IPS-20b (cell line): ENCODE data around the gene SLC12A2.

Experiments
- H3K27ac ChIP-seq: one replicate; pipeline ENCODE4 v1.5.1; 2013; ENCODE audit warnings: low read length
- H3K27me3 ChIP-seq: 2 replicates; pipeline ENCODE4 v1.6.1; 2013; ENCODE audit warnings: mild to moderate bottlenecking, low read length, inconsistent platforms; ENCODE audit not compliant: insufficient read depth
- H3K36me3 ChIP-seq: 2 replicates; pipeline ENCODE4 v1.6.1; 2013; ENCODE audit warnings: low read depth, mild to moderate bottlenecking, inconsistent platforms, low read length, moderate library complexity; ENCODE audit not compliant: insufficient read depth
- H3K4me1 ChIP-seq: 2 replicates; pipeline ENCODE4 v1.6.1; 2013; ENCODE audit warnings: mild to moderate bottlenecking, control low read depth, inconsistent platforms, low read length, moderate library complexity; ENCODE audit not compliant: insufficient read depth
- H3K4me3 ChIP-seq: 2 replicates; pipeline ENCODE4 v1.5.1; 2013; ENCODE audit warnings: mild to moderate bottlenecking, low read length, inconsistent platforms
- H3K9ac ChIP-seq: 2 replicates; pipeline ENCODE4 v1.6.1; 2013; ENCODE audit warnings: low read depth, mild to moderate bottlenecking, inconsistent platforms, low read length, moderate library complexity
- H3K9me3 ChIP-seq: 2 replicates; pipeline ENCODE4 v1.6.1; 2013; ENCODE audit warnings: mild to moderate bottlenecking, low read depth, low read length, inconsistent platforms; ENCODE audit not compliant: insufficient read depth

Gene SLC12A2

DNA sequence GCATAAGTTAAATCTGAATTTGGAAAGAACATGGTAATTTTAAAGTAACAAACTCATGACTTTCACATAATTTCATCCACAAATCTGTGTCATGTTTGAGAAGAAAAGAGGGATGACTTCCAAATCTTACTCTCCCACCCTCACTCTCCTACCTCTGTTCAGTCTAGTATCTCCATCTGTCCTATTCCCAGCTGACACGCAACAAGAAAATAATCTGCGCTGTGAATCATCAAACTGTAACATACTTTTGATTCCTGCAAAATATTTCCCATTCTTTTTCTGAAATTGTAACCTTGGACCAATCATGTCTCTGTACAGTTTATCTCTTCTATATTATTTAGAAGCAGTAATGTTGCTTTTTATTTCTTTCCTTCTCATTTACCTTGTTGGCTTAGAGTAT lies 91.4 kb downstream of the SLC12A2 start:
- Histone ChIP-seq H3K9ac (no peak overlapping the region), H3K9me3 (no peaks in the 10 kb centered on the region), H3K27me3 (no peaks in the 10 kb centered on the region), H3K36me3 (no peaks in the 10 kb centered on the region), H3K4me1 (no peaks in the 10 kb centered on the region), H3K4me3 (no peak overlapping the region), H3K27ac (no peak overlapping the region)

DNA sequence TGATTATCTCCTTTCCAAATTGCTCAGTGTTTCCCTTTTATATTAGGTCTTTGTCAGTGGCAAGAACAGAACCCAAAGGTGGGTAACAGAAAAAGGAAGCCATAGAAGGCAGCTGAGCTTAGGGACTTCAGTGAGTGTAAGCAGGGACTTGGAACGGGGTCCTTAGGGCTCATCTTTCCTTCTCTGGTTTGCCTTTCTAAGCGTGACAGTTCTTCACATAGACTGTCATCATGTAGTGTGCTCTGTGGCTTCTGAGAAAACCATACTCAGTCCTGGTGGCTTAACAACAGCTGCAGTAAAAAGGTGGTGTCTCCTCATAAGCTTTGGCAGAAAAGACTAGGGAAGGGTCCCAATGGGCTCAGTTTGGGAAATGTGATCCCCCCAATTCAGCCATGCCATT lies 108.8 kb downstream of the SLC12A2 start:
- H3K9ac ChIP-seq = no peak overlapping the region
- H3K9me3 ChIP-seq = no peaks in the 10 kb centered on the region
- H3K27me3 ChIP-seq = no peaks in the 10 kb centered on the region
- H3K27ac ChIP-seq = no peak overlapping the region
- 0 out of 2 replicates have a peak, but pooled peaks cover 2% of the 10 kb centered on the region for H3K4me1 ChIP-seq
- H3K4me3 ChIP-seq = no peak overlapping the region
- H3K36me3 ChIP-seq = no peaks in the 10 kb centered on the region

DNA sequence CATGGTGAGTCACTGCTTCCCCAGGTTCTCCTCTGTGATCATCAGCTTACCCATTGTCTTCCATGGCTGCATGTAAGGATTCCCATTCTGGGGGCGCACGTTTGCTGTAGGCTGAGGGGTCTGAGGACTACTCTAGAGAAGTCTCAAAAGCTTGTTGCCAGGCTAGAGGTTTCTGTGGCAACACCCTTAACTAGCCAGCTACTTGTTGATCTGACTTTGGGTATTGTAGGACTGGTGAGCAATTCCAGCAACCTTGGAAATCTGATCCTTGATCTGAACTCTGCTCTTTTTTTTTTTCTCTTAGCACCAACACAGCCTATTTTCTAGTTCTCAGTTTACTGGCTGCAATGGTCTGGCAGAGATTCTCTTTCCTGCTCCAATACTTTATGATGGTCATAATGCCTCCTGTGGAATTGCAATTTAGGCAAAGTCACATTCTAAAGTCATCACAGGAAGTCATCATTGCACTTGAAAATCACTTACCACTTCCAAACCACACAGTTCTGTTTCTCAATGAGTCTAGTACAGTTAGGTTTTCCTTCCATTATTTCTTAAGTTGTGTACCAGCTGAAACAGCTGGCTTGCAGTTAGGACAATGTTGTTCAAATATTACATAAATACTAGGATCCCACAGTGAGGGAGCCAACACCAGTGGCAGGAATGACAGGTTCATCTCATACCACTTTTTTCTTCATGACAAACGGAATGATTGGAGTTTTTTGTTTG lies 110.3 kb downstream of the SLC12A2 start:
- H3K36me3 ChIP-seq = no peaks in the 10 kb centered on the region
- no peak overlapping the region for H3K9ac ChIP-seq
- no peaks in the 10 kb centered on the region for H3K27me3 ChIP-seq
- H3K27ac ChIP-seq = no peak overlapping the region
- no peaks in the 10 kb centered on the region for H3K9me3 ChIP-seq
- no peak overlapping the region for H3K4me3 ChIP-seq
- H3K4me1 ChIP-seq = 0 out of 2 replicates have a peak, but pooled peaks cover 2% of the 10 kb centered on the region

DNA sequence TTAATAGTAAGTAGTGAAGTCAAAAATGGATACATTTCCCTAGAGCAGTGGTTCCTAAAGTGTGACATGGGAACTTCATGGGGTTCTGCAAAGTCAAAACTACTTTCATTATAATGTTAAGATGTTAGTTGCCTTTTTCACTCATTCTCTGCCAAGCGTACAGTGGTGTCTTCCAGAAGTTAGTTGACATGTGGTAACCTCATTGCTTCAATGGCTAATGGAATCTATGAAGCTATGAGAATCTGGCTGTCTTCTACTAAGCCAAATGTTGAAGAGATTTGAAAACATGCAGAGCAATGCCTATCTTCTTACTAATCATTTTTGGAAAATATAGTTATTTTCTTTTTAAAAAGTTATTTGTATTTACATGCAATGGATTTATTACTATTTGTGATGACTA lies 111.8 kb downstream of the SLC12A2 start:
- Histone ChIP-seq H3K36me3 (no peaks in the 10 kb centered on the region), H3K27ac (no peak overlapping the region), H3K9ac (no peak overlapping the region), H3K4me1 (0 out of 2 replicates have a peak, but pooled peaks cover 2% of the 10 kb centered on the region), H3K27me3 (peaks cover 5% of the 10 kb centered on the region), H3K4me3 (no peak overlapping the region), H3K9me3 (no peaks in the 10 kb centered on the region)

DNA sequence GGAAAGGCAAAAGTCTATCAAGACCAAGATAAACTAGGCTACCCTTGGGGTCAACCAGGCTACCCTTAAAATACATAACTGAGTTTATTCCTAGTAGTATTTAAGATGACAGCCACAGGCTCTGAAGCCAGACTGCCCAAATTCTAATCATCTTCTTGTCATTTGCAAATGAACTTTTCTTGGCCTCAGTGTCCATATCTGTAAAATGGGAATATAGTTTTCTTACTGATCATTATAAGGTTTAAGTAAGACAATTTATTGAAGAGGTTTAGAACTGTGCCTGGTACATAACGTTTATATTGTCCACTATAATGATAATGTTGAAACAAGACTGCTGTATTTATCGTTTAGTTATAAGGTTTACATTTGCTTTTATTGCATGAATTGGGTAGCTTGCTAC lies 112.5 kb downstream of the SLC12A2 start:
- Histone ChIP-seq H3K4me3 (no peak overlapping the region), H3K36me3 (no peaks in the 10 kb centered on the region), H3K27me3 (peaks cover 12% of the 10 kb centered on the region), H3K9me3 (no peaks in the 10 kb centered on the region), H3K27ac (no peak overlapping the region), H3K4me1 (no peaks in the 10 kb centered on the region), H3K9ac (no peak overlapping the region)

DNA sequence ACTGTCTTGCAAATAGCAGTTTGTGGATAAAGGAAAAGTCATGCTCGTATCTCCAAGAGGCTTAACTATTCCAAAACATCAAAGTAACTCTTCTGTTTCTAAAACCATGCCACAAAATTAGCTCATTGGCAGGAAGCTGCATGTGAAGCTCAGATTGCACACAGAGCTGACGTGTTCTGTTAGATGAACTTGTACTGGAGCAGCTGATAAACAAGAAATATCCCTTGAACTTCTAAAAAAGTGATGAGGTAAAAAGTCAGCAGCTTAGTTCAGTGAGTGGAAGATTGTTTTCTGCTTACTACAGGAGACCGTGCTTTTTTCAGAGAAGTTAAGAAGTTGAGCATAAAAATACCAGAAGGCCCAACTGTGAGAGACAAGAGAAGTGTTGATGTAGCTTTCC lies 113.2 kb downstream of the SLC12A2 start:
- H3K9ac ChIP-seq = no peak overlapping the region
- H3K36me3 ChIP-seq = no peaks in the 10 kb centered on the region
- H3K4me1 ChIP-seq = no peaks in the 10 kb centered on the region
- H3K4me3 ChIP-seq = no peak overlapping the region
- peaks cover 16% of the 10 kb centered on the region for H3K27me3 ChIP-seq
- no peaks in the 10 kb centered on the region for H3K9me3 ChIP-seq
- H3K27ac ChIP-seq = no peak overlapping the region

DNA sequence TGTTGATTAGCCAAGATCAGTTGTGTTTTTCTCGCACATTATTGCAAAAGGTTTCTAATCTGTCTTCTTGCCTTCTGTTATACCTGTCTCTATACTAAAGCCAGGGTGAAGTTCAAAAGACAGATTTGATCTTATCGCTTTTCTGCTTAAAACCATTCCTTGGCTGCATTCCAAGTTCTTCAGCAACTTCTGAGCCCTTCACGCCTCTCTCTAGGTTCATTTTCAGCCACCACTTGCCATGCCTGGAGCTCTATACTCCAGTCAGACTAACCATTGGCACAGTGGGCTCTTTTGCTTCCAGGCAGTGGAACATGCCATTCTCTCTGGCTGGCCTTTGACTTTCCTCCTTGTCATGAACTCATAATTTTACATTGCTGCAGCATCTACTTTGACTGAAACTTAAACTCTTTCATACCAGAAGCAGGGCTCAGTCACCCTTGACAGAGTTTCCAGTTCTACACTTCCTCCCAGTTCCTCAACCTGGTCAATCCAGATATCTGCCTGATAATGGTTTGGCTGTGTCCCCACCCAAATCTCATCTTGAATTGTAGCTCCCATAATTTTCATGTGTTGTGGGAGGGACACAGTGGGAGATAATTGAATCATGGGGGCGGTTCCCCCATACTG lies 114.4 kb downstream of the SLC12A2 start:
- Histone ChIP-seq H3K4me1 (no peaks in the 10 kb centered on the region), H3K9me3 (no peaks in the 10 kb centered on the region), H3K4me3 (no peak overlapping the region), H3K9ac (no peak overlapping the region), H3K27ac (no peak overlapping the region), H3K36me3 (no peaks in the 10 kb centered on the region), H3K27me3 (peaks cover 20% of the 10 kb centered on the region)

DNA sequence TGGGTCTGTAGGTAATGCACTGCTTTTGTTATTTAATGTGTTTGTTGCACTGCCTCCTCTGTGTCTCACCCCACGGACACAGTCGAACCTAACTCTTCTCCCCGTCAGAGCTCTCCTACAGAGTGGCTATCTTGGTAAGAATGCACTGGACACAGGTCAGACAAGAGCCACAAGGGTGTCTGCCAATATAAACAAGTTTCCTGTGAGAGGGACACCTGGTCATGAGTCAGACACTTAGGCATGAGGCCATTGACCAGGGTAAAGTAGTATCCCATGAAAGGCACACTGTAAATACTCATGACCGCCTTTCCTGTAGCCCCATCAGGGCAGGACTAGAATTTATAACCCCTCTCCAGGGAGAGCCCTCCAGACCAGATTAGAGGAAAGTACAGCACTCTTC lies 115.5 kb downstream of the SLC12A2 start:
- H3K9me3 ChIP-seq = no peaks in the 10 kb centered on the region
- no peak overlapping the region for H3K27ac ChIP-seq
- H3K9ac ChIP-seq = no peak overlapping the region
- peaks cover 20% of the 10 kb centered on the region for H3K27me3 ChIP-seq
- no peaks in the 10 kb centered on the region for H3K4me1 ChIP-seq
- H3K36me3 ChIP-seq = no peaks in the 10 kb centered on the region
- H3K4me3 ChIP-seq = no peak overlapping the region

DNA sequence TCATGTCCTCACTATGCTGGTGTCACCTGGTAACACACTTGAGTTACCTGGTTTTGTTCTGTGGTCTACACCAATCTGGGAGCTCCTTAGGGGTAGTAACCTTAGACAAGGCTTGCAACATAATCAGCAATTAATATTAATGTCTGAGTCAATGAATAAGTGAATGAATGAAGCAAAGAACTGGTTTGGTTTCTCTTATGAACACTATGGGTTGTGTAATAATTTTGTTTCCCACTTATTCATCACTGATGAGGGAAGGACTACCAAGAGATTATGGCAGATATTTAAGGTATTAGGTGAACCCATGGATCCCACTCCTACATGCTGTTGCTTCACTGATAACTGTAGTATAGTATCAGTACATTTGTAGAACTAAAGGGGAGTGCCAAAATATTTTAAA lies 116.0 kb downstream of the SLC12A2 start:
- no peaks in the 10 kb centered on the region for H3K36me3 ChIP-seq
- no peaks in the 10 kb centered on the region for H3K9me3 ChIP-seq
- H3K27me3 ChIP-seq = peaks cover 20% of the 10 kb centered on the region
- no peak overlapping the region for H3K27ac ChIP-seq
- no peaks in the 10 kb centered on the region for H3K4me1 ChIP-seq
- H3K4me3 ChIP-seq = no peak overlapping the region
- H3K9ac ChIP-seq = no peak overlapping the region

DNA sequence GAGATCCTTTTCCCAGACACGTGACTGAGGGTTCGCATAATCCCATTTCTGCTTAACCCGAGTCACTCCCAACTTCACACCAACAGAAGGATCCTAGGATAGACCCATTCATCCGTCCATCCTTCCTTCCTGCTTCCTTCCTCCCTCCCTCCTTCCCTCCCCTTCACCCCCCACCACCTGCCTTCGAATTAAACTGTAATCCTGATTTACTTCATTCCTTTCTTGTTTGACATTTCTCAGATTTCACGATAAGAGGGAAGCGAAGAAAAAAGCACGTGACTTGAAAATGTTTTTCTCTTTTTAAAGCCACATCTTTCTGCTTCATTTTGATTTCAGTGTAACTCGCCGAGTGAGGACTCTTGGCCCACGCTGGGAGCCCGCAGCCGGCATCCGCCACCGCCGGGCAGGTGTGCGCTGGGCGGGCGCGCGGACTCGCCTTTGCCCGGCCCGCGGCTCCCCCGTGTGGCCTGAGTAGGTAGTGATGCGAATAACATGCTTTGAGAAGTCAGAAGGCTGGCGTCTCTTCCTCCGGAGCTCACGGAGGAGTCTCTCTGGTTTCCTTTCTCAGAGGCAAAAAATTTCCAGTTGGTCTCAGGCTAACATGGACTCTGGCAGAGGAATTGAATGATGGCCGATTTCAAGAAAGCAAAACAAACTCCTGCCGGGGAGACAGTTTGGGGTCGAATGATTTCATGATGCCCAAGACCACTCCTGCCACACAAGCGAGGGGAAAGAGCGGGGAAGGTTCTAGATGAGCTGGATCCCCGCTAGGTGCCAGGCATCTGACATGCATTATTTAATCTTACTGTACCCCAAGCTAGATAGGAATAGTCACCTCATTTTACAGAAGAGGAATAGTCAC lies 117.7 kb downstream of the SLC12A2 start:
- H3K27me3 ChIP-seq = peaks cover 20% of the 10 kb centered on the region
- peak overlapping the region; percentile 61; the same call in 1 of the 2 replicates for H3K4me3 ChIP-seq
- no peak overlapping the region for H3K27ac ChIP-seq
- no peaks in the 10 kb centered on the region for H3K4me1 ChIP-seq
- H3K9me3 ChIP-seq = no peaks in the 10 kb centered on the region
- H3K36me3 ChIP-seq = no peaks in the 10 kb centered on the region
- no peak overlapping the region for H3K9ac ChIP-seq

DNA sequence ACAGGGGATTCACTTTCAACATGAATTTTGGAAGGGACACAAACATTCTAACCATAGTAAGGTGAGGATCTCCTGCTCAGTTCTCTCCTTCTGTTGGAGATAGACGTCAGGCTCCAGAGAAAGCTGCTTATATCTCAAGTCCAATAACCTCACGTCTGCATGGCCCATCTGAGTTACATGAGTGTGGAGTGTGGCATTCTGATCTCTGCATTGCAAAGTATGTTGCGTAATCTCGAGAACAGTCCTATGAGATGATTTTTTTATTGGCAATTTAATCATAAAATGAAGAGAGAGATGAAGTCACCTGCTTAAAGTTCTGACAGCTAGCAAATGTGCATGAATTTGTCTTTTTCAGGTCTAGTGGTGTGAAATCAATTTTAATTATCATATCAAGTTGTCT lies 118.8 kb downstream of the SLC12A2 start:
- Histone ChIP-seq H3K4me3 (no peak overlapping the region), H3K27me3 (peaks cover 20% of the 10 kb centered on the region), H3K9ac (no peak overlapping the region), H3K36me3 (no peaks in the 10 kb centered on the region), H3K4me1 (no peaks in the 10 kb centered on the region), H3K27ac (no peak overlapping the region), H3K9me3 (no peaks in the 10 kb centered on the region)
